K562 treated with DMSO at 1 percent for 48 hours (cell line): ENCODE results near the gene C1orf74. TPM values are rescaled to one million over a fixed set of nuclear protein-coding genes. Genes with fewer than 3 reads are reported as not detected.

Experiments
- total RNA-seq: library from RNA; unstranded; fragments of 300-600 nt; gene quantifications from 2 replicates; pipeline ENCODE4 v1.2.3, GENCODE V29; 2022; ENCODE audit warnings: low replicate concordance; ENCODE audit errors: extremely low read depth

C1orf74 gene
- total RNA-seq = not detected in 2 replicates

GRCh38 chr1:209784265-209785169 lies at the start of gene C1orf74:
Gene C1orf74, minus strand, starts transcription at chr1:209784559. Its CDS starts 925 bp downstream, at chr1:209783634.

GRCh38 chr1:209827384-209828262 lies 43.3 kb upstream of the C1orf74 start, which contains the start of gene UTP25:
Gene UTP25, plus strand, starts transcription at chr1:209827972. Its CDS starts 92 bp downstream, at chr1:209828064.

GRCh38 chr1:209805875-209806760 lies 21.8 kb upstream of the C1orf74 start, which contains the start of gene IRF6:
Gene IRF6, minus strand, starts transcription at chr1:209806142. Its CDS starts 4,729 bp downstream, at chr1:209801413.

GRCh38 chr1:209755926-209756614 lies 28.3 kb downstream of the C1orf74 start, which contains the start of gene TRAF3IP3:
Gene TRAF3IP3, plus strand, starts transcription at chr1:209756053. Its CDS starts 3,987 bp downstream, at chr1:209760040.

Other genes with a start within 250 kb of the C1orf74 start
- gene CAMK1G, start 200.8 kb downstream of the C1orf74 start, total RNA-seq = not detected in 2 replicates
- not detected in 2 replicates for gene LAMB3, start 132.1 kb downstream of the C1orf74 start, total RNA-seq
- gene G0S2, start 109.1 kb downstream of the C1orf74 start, total RNA-seq = not detected in 2 replicates
- gene HSD11B1, start 79.7 kb downstream of the C1orf74 start, total RNA-seq = not detected in 2 replicates
- not detected in 2 replicates for gene TRAF3IP3, start 28.5 kb downstream of the C1orf74 start, total RNA-seq
- not detected in 2 replicates for gene IRF6, start 21.6 kb upstream of the C1orf74 start, total RNA-seq
- not detected in 2 replicates for gene UTP25, start 43.4 kb upstream of the C1orf74 start, total RNA-seq
- gene SYT14, start 153.7 kb upstream of the C1orf74 start, total RNA-seq = not detected in 2 replicates